Measurements from ENCODE around the gene DENND11.
A peak's percentile ranks its signal among the peaks of the same experiment; 100 is the strongest.

The DENND11 gene

DNA sequence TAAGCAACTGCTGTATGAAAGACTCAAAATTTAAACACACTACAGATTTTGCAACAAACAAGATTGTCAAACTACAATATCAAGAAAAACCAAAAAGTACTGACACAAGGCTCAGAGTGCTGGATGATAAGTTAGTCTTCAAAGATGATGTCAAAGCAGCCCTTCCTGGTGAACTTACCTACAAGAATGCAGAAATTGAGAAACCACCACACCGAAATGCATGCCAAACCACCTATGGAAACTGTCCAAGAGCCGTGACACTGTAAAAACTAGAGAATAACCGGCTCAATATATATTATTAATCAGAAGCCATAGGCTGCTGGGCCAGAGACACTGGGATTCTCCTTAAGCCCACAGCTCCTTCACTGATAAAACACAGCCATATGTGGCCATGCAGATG lies 25.3 kb downstream of the DENND11 start:
- DNase-seq = no peak

DNA sequence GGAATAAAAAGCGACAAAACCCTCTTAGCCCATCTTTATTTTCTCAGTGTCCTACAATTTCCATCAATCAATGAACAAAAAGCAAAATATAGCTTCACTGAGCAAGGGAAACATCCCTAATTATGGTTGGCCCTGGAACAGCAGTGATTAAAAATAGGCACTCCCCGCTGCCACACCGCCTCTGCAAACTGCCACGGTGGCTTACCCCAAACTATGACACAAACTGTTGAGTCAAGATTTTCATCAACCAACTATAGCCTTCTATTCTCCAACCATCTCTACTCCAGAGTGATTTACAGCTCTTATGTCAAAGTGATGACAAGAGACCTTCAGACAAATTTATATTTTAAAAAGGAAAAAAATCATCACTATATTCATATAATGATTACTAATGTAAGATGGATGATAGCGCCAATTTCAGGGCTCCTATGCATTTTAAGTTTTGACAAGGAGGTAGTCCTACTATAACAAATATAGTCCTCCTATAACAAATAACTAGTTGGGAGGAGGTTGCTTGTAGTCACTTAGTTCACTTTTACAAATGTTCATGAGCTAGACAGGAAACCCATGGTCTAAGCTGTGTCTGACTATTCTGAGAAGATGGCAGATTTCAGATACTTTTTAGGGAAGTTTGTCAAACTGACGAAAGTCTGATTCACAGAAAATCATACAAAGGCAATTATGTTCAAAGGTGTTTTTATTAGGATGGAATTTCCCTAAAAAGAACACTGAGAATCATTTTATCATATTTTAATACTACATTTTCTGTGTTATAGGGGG lies 26.3 kb downstream of the DENND11 start:
- no peak for DNase-seq

- no peak for DNase-seq
These were observed 27.3 kb downstream of the DENND11 start for GRCh38 chr7:141674702-141675101.

- no peak for DNase-seq
These were observed 27.7 kb downstream of the DENND11 start for GRCh38 chr7:141674171-141674671.

- DNase-seq = no peak
These were observed 28.6 kb downstream of the DENND11 start for GRCh38 chr7:141673346-141673745.

GRCh38 chr7:141671705-141672496 lies 30.1 kb downstream of the DENND11 start:
- no peak for DNase-seq

- no peak for DNase-seq
These were observed 33.1 kb downstream of the DENND11 start for GRCh38 chr7:141668853-141669252.

GRCh38 chr7:141666071-141666470 lies 35.9 kb downstream of the DENND11 start:
- DNase-seq = no peak

DNA sequence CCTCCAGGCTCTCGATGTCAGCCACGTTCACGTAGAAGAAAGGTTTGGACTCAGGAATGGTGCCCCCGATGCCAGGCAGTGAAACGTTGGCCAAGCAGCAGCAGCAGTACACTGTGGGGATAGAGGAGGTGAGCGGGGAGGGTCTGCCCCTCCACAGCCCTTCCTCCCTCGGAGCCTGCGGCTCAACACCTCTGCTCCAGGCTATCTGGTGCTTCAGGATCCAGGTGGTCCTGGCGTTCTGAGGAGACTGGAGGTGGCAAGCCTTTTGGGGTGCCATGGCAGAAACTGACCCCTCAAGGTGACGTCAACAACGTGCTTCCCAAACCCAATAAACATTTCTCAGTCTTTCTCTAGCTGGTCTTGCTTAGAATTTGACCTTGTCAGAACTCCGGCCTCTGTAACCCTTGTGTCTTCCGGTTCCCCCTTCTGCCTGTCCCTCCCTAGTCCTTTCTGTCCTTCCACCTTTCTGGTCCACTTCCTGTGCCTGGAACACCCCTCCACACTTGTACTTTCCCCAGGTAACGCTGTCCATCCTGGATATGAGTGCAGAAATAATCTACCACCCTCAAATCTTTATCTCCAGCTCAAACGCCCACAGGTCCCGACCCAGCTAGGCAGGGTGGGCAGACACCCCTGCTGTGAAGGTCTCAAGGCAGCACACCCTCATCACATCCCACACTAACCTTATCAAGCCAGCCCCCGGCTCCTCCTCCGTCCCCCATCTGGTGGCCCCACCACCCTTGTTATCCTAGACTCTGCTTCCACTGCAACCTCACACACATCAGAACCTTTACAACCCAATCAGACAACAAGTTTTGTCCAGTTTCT lies 36.5 kb downstream of the DENND11 start:
- no peak for DNase-seq

DNA sequence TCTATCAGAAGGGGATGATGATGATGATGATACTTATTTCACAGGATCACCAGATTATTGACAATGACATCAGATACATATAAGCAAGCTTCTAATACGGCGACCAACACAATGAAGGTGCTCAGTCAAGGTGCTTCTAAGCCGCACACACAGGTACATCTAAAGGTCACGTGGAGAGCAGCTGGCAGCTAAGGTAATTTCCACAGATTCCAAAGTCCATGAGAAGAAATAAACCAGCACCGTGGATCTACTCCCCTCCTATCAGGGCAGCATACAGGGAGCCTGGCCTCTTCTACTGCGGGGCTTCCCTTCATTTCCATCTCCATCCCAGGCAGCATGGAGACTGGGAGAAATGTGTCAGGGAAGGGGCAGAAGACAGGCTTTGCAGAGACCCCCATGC lies 37.5 kb downstream of the DENND11 start:
- DNase-seq = no peak

DNA sequence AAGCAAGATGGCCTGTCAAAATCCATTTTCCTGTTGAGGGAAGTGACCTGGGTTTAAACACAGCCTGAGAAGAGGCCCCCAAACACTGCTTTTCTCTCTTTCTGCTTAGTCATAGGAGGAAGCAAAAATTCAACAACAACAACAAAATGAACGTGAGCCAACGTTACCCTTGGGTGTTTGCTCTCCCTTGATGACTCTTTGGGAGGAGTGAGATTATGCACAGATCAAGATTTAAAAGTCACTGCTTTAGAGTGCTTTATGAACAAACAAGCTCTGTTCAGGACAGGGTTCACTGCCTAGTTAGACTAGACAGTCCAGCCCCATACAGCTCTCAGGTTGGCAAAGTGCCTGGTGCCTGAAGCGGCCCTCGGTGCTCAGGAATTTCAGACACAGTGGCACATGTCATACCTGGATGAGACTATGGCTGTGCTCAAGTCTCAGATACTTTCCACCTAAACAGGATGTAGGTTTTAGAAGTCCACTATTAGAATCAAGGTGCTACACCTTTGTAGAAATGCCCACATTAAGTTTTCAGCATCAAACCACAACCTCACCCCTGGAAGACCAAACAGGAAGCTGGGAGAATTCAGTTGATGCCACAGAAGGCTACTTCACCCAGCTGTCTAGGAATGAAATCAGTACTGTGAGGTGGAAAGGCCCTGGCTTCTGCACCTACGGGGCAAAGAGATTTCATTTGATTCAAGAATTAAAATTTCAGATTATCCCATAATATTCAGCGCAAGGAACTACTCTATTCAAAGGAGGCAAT lies 38.7 kb downstream of the DENND11 start:
- no peak for DNase-seq

- DNase-seq = no peak
These were observed 41.7 kb downstream of the DENND11 start for GRCh38 chr7:141660259-141660658.

DNA sequence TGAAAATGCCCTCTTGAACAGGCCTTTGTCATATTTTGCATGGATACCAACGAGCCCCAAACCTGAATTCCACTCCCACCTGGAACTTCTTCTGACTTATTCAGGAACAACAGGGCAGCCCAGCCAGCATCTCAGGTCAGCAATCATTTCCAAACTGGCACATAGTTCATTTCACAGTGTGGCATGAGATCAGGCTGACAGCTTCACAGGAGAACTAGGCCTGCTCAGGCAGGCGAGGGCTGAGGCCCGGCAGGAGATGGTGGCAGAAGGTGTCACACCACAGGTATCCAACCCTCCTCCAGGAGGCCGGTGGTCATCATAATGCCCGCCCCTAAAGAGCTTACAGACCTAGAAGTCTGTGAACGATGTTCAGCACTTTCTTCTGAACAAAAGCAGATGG lies 42.5 kb downstream of the DENND11 start:
- no peak for DNase-seq

DNA sequence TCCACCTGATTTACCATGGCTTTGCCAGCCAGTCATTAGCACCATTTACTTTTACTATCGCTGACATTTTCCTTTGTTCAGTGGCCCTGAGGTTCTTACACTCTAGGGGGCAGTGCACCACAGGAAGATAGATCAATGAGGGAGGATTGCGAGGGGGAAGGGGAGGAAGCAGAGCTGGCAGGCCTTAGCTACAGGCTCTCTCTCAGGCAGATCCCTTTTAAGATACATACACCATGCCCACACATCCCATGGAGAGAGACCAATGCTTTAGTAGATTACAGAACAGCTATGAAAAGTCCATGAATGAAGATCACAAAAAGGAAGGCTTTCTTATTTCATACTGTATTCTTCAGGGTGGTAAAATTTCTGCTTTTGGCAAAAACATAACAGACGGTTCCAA lies 47.4 kb downstream of the DENND11 start:
- DNase-seq = peak; percentile 58

DNA sequence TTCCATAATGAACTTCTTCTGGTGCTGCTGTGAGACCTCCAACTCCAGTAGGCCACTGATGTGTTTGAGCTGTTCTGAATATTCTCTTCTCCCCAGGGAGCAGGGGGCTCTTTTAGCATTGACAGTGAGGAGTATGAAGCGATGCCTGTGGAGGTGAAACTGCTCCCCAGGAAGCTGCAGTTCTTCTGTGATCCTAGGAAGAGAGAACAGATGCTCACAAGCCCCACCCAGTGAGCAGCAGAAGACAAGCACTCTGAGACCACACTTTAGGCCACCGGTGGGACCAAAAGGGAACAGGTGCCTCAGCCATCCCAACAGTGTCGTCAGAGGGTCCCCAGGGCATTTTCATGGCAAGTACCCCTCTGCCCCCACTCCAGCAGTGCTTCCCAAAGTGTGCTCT lies 49.3 kb downstream of the DENND11 start:
- no peak for DNase-seq
